NCI-H524 (cell line): ENCODE measurements around the gene CHST3.
"Not testable (repeated sequence)": the region's sequence is repeated elsewhere in the genome, so short reads cannot be mapped to it uniquely, and the experiment has no call there.

Experiments used
- DNase-seq, 2 experiments: peaks; one replicate each; lab custom pipeline; 2025; lab: John Stamatoyannopoulos, UW

Gene CHST3

DNA sequence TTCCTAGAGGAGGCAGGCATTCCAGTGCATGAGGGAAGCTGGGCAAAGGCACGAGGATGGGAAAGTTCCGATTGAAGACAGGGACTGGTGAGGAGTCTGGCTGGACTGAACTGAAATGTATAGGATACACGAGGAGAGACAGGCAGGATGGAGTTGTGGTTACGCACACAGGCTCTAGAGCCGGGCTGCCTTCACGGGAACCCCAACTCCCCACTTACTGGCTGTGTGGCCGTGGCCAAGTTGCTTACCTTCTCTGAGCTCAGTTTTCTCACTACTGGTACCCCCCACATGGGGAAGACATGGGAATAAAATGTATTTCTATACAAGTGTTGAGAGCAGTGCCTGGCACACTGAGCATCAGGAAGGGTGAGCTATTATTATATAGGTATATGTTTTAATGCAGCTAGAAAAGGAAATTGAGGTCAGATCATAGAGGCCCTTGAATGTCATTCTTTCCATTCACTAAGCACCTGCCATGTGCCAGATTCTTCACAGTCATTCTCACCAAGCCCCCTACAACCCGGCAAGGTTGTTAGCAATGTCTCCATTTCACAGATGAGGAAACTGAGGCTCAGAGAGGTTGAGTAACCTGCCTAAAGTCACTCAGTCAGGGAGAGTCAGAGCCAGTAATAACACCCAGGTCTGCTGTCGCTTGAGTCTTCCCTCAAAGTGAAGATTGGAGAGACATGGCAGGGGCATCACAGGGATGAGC lies 9.7 kb downstream of the CHST3 start:
- DNase-seq, result no peak

DNA sequence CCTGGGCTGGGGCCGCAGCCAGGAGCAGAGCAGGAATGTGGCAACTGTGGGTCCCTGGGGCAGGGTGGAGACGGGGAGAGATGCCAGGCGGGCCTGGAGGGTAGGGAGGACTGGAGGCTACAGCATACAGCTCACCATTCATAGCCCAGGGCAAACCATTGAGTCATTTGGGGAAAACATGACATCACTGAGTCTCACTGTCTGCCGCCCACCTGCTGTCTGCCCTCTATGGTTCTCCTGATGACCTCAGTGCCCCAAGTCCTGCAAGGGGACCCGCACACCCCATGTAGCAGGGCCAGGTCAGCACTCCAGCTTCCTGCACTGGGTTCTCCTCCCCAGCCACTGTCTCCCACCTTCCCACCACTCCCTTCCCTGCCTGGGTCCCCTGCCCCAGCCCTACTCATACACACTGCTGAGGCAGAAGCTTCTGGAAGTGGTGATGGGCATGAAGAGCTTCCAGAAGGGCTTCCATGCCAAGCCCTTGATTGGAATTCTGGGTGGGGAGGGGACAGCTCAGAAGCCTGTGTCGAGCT lies 10.4 kb downstream of the CHST3 start:
- DNase-seq, result no peak

DNA sequence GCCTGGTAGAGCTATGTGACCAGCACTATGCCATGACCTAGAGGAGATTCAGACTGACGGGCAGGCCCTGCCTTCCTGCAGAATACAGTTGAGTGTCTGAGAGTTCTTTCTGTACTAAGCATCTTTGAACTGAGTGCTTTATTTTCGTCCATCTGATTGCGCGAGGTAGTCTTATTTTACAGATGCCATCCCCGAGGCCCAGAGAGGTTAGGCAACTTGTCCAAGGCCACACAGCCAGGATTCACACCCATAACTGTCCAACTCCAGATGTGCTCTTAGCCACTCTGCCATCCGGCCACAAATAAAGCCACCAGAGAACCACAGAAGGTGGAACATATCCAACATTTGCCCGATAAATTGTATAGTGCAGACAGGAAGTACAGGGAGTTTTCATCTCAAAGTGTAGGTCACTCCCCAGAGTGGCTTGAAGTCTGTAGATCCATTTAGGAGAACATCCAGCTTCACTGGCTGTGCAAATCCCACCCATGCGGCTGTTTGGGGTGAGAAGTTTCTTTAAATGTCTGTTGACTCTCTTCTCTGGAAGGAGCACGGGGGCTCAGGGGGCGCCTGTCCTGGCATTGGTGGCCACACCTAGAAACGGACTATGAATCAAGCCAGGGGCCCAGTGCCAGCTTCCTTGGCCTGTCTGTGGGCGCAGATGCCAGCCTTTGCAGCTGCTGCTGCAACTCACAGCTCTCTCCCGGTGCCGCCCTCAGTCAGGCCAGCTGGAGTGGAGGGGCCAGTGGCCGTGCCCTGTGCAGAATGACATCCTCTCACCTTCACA lies 11.1 kb downstream of the CHST3 start:
- no peak for DNase-seq

DNA sequence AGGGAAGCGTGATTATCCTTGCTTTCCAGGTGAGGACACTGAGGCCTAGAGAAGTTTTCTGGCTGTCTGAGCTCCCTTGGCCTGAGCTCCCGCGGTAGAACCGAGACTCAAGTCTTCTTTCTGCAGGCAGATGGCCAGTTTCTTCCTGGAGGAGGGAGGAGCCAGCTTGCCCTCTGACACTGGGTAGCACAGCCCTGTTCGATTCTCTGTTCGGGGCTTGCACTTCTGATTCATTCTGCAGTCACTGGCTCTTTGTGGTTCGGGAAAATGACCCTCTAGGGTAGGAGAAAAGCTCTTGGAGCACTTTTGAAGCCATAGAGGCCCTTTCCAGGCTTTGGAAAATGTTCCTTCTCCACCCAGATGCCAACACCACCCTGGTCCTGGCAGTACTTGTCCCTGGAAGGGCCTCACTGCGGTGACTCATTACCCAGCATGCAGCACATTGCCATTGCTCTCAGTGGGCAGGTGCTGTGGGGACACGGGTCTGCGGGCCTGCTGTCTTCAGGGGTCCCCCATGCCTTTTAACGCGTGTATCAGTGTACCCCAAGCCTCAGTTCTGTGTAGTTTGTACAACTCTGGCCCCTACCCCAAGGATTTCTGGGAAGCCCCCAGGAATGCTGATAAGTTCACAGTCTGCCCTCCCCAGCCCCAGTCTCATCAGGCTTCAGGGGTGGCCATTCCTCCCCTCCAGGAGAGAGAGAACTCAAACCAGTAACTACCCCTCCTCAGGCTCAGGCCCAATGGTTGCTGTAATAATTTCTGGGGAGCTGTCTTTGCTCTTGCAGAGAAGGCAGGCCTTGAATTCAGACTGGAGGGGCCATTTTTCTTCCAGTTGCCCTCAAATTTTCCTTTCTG lies 11.9 kb downstream of the CHST3 start:
- no peak for DNase-seq

DNA sequence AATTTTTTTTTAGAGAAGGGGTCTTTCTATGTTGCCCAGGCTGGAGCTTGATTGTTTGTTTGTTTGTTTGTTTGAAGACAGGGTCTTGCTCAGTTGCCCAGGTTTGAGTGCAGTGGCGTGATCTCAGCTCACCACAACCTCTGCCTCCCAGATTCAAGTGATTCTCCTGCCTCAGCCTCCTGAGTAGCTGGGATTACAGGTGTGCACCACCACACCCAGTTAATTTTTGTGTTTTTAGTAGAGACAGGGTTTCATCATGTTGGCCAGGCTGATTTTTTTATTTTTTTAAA lies 13.4 kb downstream of the CHST3 start:
- DNase-seq, result not testable (repeated sequence)

DNA sequence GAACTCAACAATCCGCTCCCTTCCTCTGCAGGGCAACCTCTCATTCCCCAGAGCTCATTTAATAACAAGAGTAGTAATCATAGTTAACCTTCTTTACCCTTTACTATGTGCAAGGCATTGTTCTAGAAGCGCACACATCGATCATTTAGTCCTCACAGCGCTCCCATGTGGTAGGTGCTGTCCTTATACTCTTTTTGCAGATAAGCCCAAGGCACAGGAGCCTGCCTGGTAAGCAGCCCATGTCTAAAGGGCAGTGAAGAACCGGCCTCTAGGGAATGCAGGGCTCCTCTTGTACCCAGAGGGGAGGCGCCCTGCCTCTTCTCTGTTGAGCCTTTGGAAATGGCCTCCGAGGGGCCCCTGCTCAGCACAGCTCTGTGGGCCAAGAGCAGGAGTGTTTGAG lies 14.3 kb downstream of the CHST3 start:
- DNase-seq, result no peak

DNA sequence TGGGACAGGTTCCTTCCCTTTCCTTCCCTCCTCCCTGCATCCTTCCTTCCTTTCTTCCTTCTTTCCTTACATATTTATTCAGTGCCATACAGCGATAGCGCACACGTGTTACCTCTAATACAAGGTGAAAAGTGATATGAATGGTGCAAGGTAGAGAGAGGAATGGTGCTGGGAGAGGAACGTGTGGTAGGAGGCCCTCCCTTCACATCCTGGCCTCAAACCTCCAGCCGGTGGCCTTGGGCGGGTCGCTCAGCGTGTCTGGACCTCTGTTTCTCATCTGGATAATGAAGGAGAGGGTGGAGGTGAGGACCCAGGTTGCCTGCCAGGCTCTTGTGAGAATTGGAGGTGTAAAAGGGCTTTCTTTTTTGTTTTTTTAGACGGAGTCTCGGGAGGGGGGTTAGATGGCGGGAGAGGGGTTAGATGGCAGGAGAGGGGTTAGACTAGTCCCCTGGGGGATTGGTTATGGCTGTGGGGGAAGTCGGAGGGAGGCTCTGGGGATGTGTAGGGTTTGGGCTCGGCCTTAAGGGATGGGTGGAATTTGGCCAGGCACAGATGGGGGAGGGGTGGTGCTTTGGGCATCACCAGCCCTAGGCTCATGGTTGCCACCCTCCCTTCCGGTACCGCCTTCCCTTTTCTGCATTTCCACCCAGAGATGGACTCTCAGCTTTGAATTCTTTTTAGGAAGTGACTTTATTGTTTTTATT lies 14.9 kb downstream of the CHST3 start:
- no peak for DNase-seq

DNA sequence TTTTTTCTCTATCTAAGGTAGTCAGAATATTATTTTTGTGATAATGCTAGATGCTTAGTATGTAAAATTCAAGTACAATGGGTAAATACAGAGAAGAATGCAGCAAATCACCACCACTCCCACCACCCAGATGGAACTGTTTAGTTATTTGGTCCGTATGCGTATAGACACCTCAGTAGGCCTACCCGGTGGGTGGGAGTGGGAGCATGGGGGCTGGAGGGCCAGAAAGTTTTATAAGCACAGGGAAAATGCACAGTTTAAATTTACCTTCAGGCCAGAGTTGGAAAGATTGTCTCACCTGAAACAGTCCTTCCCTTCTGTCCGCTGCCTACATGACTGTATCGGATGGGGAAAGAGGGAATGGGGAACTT lies 15.5 kb downstream of the CHST3 start:
- no peak for DNase-seq

DNA sequence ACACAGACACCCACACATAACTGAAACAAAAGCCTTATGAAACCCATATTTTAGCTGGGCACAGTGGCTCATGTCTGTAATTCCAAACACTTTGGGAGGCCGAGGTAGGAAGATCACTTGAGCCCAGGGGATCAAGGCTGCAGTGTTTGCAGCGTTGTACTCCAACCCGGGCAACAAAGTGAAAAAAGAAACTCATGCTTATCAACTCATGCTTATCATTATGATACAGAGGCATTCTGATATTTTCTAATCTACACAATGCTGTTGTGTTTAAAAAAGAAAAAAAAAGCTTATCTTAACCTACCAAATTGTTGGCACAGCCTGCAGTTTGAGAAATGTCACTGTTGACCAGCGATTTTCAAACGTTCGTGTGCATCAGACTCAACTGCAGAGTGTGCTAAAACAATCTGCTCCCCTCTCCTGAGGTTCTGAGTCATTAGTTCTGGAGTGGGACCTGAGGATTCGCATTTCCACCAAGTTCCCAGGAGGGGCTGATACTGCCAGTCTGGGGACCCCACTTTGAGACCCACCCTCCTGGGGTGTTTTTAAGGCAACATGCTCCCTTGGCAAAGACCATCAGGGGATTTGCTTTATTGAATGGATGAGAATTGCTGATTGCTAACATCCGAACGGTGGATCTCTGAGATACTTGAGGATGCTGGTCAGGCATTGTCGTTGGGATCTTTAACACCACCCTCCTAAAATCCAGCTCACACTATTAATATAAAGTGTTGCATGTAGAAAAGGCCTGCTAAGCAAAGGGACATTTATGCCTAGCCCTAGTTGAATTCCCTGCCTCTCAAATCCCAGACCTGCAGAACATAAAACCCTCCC lies 16.2 kb downstream of the CHST3 start:
- no peak for DNase-seq

DNA sequence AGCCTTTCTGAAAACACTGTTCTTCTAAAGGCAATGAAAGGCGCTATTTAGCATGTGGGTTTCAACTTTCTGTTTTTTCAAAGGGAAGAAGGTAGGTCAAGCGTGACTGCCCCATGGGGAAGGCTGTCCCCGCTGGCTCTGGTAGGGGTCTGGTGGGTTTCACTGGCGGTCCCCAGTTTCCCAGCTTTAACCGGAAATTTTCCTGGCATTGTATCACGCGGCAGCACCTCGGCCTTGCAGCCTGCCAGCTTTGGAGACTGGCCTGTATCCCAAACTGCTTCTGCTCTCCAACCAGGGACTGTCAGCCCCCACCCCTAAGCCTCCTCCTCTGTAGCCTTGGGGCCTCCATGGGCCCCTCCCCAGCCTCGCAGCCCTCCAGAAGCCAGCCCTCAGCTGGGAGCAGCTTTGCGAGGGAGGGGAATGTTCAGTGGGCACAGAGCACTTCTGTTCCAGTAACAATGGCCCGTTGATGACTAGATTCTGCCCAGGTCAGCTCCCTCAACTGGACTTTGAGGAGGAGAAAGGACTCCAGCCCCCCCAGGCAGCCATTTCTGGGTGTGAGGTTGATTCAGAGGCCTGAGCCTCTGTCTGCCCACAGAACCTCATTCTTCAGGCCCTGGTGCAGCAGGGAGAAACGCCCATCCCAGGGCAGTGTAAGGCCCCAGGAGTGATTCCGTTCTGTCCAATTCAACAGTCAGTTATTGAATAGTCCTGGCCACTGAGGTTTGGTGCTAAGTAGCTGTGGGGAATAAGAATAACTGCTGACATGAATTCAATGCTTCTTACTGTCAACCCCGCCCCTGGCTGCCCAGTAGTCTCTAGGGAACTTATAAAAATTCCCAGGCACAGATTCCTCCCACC lies 17.1 kb downstream of the CHST3 start:
- no peak for DNase-seq

DNA sequence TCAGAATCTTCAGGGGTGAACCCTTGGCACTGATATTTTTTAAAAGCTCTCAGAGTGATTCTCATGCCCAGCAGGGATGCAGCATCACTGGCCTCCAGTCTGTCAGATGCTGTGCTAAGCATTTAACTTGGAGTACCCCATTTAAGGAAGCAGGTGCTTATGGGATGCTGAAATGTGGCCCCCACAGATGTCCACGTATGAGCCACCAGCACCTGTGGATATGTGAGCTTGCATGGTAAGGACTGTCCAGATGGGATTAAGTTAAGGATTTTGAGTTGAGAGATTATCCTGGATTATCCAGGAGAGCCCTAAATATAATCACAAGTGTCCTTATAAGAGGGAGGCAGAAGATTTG lies 17.7 kb downstream of the CHST3 start:
- DNase-seq, result peak; percentile 81 to 90

DNA sequence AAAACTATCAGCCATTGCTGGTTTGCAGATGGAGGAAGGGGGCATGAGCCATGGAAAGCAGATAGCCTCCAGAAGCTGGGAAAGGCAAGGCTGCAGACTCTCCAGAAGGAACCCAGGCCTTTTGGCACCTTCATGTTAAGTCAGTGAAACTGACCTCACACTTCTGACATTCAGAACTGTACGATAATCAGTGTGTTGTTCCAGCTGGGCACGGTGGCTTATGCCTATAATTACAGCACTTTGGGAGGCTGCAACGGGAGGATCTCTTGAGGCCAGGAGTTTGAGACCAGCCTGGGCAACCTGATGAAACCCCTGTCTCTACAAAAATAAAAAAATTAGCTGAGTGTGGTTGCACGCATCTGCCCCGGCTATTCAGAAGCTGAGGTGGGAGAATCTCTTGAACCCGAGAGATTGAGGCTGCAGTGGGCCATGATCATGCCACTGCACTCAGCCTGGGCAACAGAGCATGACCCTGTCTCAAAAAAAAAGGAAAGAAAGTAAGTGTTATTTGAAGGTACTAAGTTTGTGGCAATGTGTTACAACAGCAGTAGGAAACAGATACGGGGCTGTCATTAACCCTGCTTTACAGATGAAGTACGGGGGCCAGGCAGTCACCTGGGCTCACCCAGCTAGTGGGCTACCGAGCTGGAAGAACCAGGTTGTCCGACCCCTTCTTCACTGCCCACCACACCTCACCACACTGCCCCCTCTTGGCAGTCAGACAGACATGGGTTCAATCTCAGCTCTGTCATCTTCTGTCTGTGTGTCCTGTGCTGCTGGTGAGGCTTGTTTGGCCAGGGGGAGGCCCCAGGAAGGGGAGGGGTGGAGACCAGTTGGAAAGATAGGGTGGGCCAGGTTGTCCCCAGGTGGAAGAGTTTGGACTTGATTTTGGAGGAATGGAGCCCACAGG lies 18.3 kb downstream of the CHST3 start:
- DNase-seq, result no peak

DNA sequence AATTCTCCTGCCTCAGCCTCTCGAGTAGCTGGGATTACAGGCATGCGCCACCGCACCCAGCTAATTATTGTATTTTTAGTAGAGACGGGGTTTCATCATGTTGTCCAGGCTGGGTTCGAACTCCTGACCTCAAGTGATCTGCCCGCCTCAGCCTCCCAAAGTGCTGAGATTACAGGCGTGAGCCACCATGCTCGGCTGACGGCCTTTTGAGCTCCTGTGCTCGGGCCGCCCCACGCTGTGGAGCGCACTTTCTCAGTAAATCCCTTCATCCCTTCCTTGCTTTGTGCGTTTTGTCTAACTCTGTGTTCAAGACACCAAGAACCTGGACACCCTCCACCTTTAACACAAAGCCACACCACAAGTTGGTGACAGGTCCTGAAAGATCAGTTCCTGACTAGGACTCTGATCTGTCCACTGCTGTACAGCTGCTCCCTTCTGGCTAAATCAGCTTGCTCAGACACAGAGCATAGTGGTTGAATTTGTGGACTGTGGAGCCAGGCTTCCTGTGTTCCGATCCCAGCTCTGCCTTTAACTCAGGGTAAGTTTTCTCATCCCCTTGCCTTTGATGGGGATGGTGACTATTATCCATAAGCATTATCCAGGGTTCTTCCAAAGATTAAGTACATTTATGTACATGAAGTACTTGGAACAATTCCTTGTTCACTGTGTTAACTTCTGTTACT lies 20.1 kb downstream of the CHST3 start:
- DNase-seq, result no peak

DNA sequence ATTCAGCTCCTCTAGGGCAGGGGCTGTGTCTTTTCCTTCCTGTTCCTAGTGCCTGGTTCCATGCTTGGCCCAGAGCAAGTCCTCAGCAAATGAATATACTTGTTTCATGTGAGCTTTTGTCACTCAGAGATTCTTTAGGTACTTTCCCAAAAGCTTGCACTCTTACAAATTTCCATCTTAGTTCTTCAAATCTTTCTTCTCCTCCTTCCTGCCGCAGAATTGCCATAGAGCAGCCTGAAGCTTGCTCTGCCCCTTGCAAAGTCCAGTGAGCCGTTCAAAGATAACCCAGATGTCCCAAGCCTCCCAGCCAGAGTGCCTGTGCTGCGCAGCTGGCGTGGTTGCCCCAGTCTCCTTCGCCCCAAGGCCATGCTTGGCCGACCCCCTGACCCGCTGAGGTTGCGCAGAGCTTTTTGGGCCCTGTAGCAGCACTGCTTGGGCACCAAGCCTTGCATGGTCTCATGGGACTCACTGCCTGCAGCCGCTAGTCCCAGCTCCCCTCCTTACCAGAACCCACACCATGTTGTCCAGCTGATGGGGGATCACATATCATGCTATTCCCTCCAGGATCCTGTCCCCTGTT lies 20.7 kb downstream of the CHST3 start:
- no peak for DNase-seq

DNA sequence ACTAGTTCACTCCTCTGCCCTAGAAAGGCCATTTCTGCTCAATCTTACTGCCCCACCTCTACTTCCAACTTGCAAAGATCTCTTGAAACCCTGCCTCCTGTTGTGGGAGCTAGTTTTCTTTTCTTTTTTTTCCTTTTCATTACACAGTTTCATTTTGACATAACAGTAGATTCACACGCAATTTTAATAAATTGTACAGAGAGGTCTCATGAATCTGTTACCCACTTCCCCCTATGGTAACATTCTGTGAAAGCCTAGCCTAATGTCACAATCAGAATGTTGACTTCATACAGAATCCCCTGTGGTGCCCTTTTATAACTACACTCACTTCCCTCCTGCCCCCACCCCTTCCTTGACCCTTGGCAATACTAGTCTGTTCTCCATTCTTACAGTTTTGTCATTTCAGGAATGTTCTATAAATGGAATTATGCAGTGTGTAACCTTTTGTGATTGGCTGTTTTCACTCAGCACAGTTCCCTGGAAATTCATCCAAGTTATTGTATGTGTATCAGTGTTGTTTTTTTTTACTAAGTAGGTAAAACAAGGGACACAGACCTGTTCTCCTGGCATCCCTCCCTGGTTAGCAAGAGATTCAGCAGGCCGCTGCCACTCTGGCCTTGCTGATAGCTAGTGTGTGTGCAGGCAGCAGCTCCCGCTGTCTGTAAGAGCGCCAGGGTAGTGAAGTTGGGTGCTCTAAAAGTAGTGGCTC lies 21.5 kb downstream of the CHST3 start:
- DNase-seq, result no peak

DNA sequence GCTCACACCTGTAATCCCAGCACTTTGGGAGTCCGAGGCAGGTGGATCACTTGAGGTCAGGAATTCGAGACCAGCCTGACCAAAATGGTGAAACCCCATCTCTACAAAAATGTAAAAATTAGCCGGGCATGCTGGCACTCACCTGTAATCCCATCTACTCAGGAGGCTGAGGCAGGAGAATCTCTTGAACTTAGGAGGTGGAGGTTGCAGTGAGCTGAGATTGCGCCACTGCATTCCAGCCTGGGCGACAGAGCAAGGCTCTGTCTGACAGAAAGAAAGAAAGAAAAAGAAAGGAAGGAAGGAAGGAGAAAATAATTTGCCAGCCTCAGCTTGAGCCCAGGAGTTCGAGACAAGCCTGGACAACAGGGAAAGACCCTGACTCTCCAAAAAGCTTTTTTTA lies 24.7 kb downstream of the CHST3 start:
- not testable (repeated sequence) for DNase-seq

DNA sequence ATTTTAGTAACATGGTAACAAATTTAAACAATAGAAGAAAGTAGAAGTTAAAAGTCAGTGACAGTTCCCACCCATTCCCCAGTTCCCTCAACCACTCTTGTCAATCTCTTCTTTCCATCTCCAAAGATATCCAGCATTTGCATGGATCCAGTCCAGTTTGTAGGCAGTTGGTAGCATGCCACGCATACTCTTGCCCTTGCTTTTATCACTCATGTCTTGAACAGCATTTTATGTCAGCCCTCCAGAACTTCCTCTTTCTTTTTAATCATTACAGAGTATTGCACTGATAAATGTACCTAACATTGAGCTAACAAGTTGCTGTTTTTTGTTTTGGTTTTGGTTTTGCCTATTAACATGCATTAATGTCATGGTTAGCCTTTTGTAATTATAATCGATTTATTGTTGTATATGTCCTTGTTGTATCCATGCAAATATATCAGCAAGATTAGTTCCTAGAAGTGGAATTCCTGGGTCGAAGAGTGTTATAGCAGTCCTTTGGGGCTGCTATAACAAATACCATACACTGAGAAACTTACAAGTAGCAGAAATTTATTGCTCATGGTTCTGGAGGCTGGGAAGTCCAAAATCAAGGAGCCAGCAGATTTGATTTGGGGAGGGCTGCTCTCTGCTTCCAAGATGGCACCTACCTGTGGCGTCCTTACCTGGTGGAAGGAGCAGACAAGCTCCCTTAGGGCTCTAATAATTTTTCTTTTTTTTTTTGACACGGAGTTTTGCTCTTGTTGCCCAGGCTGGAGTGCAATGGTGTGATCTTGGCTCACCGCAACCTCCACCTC lies 25.7 kb downstream of the CHST3 start:
- no peak for DNase-seq
